Panc1 (cell line): Measurements from ENCODE around the gene MAML1. TPM values are rescaled to one million over a fixed set of nuclear protein-coding genes. Genes with fewer than 3 reads are reported as not detected.
A peak's percentile ranks its signal among the peaks of the same experiment; 100 is the strongest.

Experiments
- ATAC-seq: fragments of 200-7000 bp; cut with Tn5 transposase; 2 replicates; pipeline ENCODE4 v1.9.1; 2020; ENCODE audit warnings: mild to moderate bottlenecking, moderate library complexity
- BruUV-seq: library from RNA; stranded (reverse); fragments of 400-500 nt; replicated peaks from 2 replicates; lab custom pipeline; 2021; lab: Mats Ljungman, UMichigan
- CTCF ChIA-PET: fragments of 300-600 bp; sonication (Branson Sonifier 250); formaldehyde crosslinking; loops from one replicate; lab custom pipeline; 2022; ENCODE audit warnings: antibody characterized with exemption; lab: Charles Lee
- POLR2A ChIA-PET: fragments of 300-600 bp; sonication (Branson Sonifier 250); formaldehyde crosslinking; loops from one replicate; lab custom pipeline; 2022; ENCODE audit warnings: antibody characterized with exemption; lab: Charles Lee
- DNase-seq: peaks from one replicate; pipeline ENCODE4 v3.0.0-alpha.2; 2010; ENCODE audit warnings: low read depth, low spot score
- H3K27ac ChIP-seq: 2 replicates; pipeline ENCODE4 v1.5.1; 2011; ENCODE audit warnings: mild to moderate bottlenecking, low read length, inconsistent platforms
- H3K27me3 ChIP-seq: fragments of 200-500 bp; sonication (Bioruptor generic); 2 replicates; pipeline ENCODE4 v1.6.0; 2014; ENCODE audit warnings: low read length, inconsistent platforms; ENCODE audit not compliant: control insufficient read depth, insufficient read depth
- H3K36me3 ChIP-seq: fragments of 200-500 bp; sonication (Bioruptor generic); 2 replicates; pipeline ENCODE4 v1.5.1; 2014; ENCODE audit warnings: inconsistent platforms, mild to moderate bottlenecking, low read length, moderate library complexity; ENCODE audit not compliant: control insufficient read depth, insufficient read depth
- H3K4me1 ChIP-seq: 2 replicates; pipeline ENCODE4 v1.5.1; 2011; ENCODE audit warnings: inconsistent platforms, mild to moderate bottlenecking, low read length, moderate library complexity; ENCODE audit not compliant: control insufficient read depth, insufficient read depth
- H3K4me3 ChIP-seq, 2 experiments: 2 replicates each; pipeline ENCODE4 v1.5.1; 2011 to 2012; ENCODE audit warnings: low read depth in 2 of 2, low read length in 2 of 2, mild to moderate bottlenecking in 2 of 2, inconsistent platforms in 1 of 2, moderate library complexity in 1 of 2
- H3K9me3 ChIP-seq: fragments of 200-500 bp; sonication (Bioruptor generic); 2 replicates; pipeline ENCODE4 v1.5.1; 2014; ENCODE audit warnings: low read depth, mild to moderate bottlenecking, inconsistent platforms, low read length, moderate library complexity; ENCODE audit not compliant: control insufficient read depth, insufficient read depth
- CTCF ChIP-seq: fragments of 450-650 bp; IDR thresholded peaks from 2 replicates; pipeline ENCODE4 v1.5.1; 2017; ENCODE audit warnings: mild to moderate bottlenecking
- POLR2AphosphoS5 ChIP-seq: IDR thresholded peaks from 2 replicates; pipeline ENCODE4 v1.6.1; 2012; ENCODE audit warnings: mild to moderate bottlenecking, low read depth, low read length, moderate library complexity
- REST ChIP-seq, 2 experiments: IDR thresholded peaks; 2 replicates each; pipeline ENCODE4 v1.6.1; 2011 to 2012; ENCODE audit warnings: low read depth in 2 of 2, control low read depth in 1 of 2, low read length in 1 of 2, mild to moderate bottlenecking in 1 of 2, moderate library complexity in 1 of 2; ENCODE audit not compliant: insufficient read depth in 1 of 2
- SIN3A ChIP-seq: IDR thresholded peaks from 2 replicates; pipeline ENCODE4 v1.6.1; 2012; ENCODE audit warnings: low read depth, mild to moderate bottlenecking, low read length, moderate library complexity, borderline replicate concordance; ENCODE audit not compliant: insufficient read depth
- TCF7L2 ChIP-seq: IDR thresholded peaks from 2 replicates; pipeline ENCODE4 v1.6.1; 2011; ENCODE audit warnings: mild to moderate bottlenecking, low read depth, low read length, inconsistent platforms
- in situ Hi-C: cut with HindIII; loops from 2 replicates; pipeline ENCODE4 v1.10.0; 2016; ENCODE audit warnings: low sequenced_read_pairs, low pct_unique_long_range_greater_than_20kb
- intact Hi-C: fragments of 100-400 bp; cut with micrococcal nuclease; formaldehyde crosslinking; loops from one replicate; pipeline ENCODE4 v1.10.0; 2022; ENCODE audit not compliant: unreplicated experiment
- total RNA-seq: library from RNA; stranded (reverse); gene quantifications from one replicate; pipeline ENCODE4 v1.2.1, GENCODE V29; 2021; ENCODE audit not compliant: unreplicated experiment

MAML1 gene
- total RNA-seq, 1 experiment from 2014 or later: 31.3 TPM

GRCh38 chr5:179729303-179729702 lies 3.3 kb upstream of the MAML1 start:
- BruUV-seq: no TSS peak
- Histone ChIP-seq H3K9me3 (no peaks in the 10 kb centered on the region), H3K4me3 (no peak overlapping the region), H3K27ac (no peak overlapping the region; the same call in 1 of the 2 replicates), H3K4me1 (peaks cover 19% of the 10 kb centered on the region), H3K27me3 (no peaks in the 10 kb centered on the region), H3K36me3 (peaks cover 51% of the 10 kb centered on the region)
- in situ Hi-C loops: no loop called here
- DNase-seq (no peak), ATAC-seq (no peak)
- POLR2A ChIA-PET: interaction anchor here (0.6 kb wide), 1 partner anchor 67 kb away, joined by 3 read pairs; no protein-coding TSS in a partner anchor
- intact Hi-C loops: no loop called here
- CTCF ChIA-PET: no interaction called here
- TF ChIP-seq REST (IDR thresholded peaks at IDR 0.05; ENCODE audit: insufficient read depth in 1 of 2, low read depth in 2 of 2, low read length in 1 of 2) (no peak), SIN3A (no peak), POLR2AphosphoS5 (no peak), TCF7L2 (no peak), CTCF (no peak)

DNA sequence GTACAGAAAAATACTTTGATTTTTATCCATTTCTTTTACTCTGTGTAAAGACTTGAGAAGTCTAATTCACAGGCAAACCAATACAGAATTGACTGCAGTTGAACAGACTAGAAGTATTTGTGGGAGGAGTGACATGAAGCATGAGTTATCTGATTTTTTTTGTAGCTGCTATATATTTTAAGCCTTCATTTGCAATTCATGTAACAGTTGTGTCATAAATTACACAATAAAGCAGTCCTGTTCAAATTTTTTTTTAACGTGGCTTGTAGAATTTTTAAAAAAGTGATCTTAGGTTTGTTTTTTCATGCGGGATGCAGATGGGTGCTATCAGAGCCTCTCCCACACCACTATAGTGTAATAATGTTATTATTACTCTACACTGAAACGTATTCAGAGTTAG lies 2.9 kb upstream of the MAML1 start:
- Histone ChIP-seq H3K36me3 (peaks cover 48% of the 10 kb centered on the region), H3K27me3 (no peaks in the 10 kb centered on the region), H3K27ac (no peak overlapping the region; the same call in 1 of the 2 replicates), H3K4me1 (peaks cover 19% of the 10 kb centered on the region), H3K4me3 (no peak overlapping the region), H3K9me3 (no peaks in the 10 kb centered on the region)
- in situ Hi-C loops: no loop called here
- DNase-seq (no peak), ATAC-seq (no peak)
- POLR2A ChIA-PET: no interaction called here
- intact Hi-C loops: no loop called here
- no peak for TF ChIP-seq POLR2AphosphoS5
- BruUV-seq: no TSS peak
- CTCF ChIA-PET: no interaction called here

GRCh38 chr5:179730356-179730755 lies 2.3 kb upstream of the MAML1 start:
- ATAC-seq (no peak), DNase-seq (no peak)
- BruUV-seq: no TSS peak
- no peak overlapping the region for H3K4me3 ChIP-seq
- no peaks in the 10 kb centered on the region for H3K9me3 ChIP-seq
- intact Hi-C loops: no loop called here
- no peaks in the 10 kb centered on the region for H3K27me3 ChIP-seq
- CTCF ChIA-PET: no interaction called here
- peaks cover 19% of the 10 kb centered on the region for H3K4me1 ChIP-seq
- no peak for TF ChIP-seq REST (IDR thresholded peaks at IDR 0.05; ENCODE audit: insufficient read depth in 1 of 2, low read depth in 2 of 2, low read length in 1 of 2)
- TF ChIP-seq POLR2AphosphoS5: no peak
- no peak for TF ChIP-seq CTCF
- TF ChIP-seq TCF7L2: no peak
- no peak for TF ChIP-seq SIN3A
- peak overlapping the region; percentile 92 for H3K27ac ChIP-seq
- peaks cover 46% of the 10 kb centered on the region for H3K36me3 ChIP-seq
- in situ Hi-C loops: no loop called here
- POLR2A ChIA-PET: no interaction called here
